Regular cardiac myocyte (primary cell): ENCODE data around the gene PUS7. TPM values are rescaled to one million over a fixed set of nuclear protein-coding genes. Genes with fewer than 3 reads are reported as not detected.

Experiments
- total RNA-seq: library from RNA; depleted of rRNA; stranded (reverse); fragments of >200 nt; gene quantifications from 2 replicates; pipeline ENCODE4 v1.2.3, GENCODE V29; 2014

Gene PUS7
- 20.0 and 23.8 TPM in 2 replicates for total RNA-seq

GRCh38 chr7:105521717-105522463 is at the start of gene PUS7:
TSS of gene PUS7 (minus strand) at chr7:105522271. CDS start at chr7:105508512, 13,759 bp downstream.

GRCh38 chr7:105531792-105532671 is 10.0 kb upstream of the PUS7 start, which contains the start of gene RINT1:
TSS of gene RINT1 (plus strand) at chr7:105532201. CDS start at chr7:105532316, 115 bp downstream.

Other genes with a start within 250 kb of the PUS7 start
- 34.9 and 47.9 TPM in 2 replicates for gene SRPK2, start 133.3 kb downstream of the PUS7 start, total RNA-seq
- 16.9 and 43.1 TPM in 2 replicates for gene RINT1, start 9.9 kb upstream of the PUS7 start, total RNA-seq
- 0.56 TPM in 1 of 2 replicates, not detected in the other for gene EFCAB10, start 59.2 kb upstream of the PUS7 start, total RNA-seq